DMS79 (cell line): ENCODE results near the gene ZFYVE19.

ENCODE experiments used
- DNase-seq: peaks from one replicate; lab custom pipeline; 2025; lab: John Stamatoyannopoulos, UW

The ZFYVE19 gene

GRCh38 chr15:40807028-40807887 is at the start of gene ZFYVE19, which contains the start of gene DNAJC17:
Gene ZFYVE19 (plus strand): TSS chr15:40807089. CDS start chr15:40807590, 501 bp downstream.
Gene DNAJC17 (minus strand): TSS chr15:40807473. CDS start chr15:40807446, 27 bp downstream.
- DNase-seq = peak; percentile 88

GRCh38 chr15:40759961-40760360 is 46.9 kb upstream of the ZFYVE19 start:
- DNase-seq = no peak

- peak; percentile 56 for DNase-seq
Measured at GRCh38 chr15:40762919-40763800, 43.7 kb upstream of the ZFYVE19 start.

GRCh38 chr15:40763801-40764628 is 42.9 kb upstream of the ZFYVE19 start, which contains the start of gene GCHFR:
Gene GCHFR (plus strand): TSS chr15:40764068. CDS start chr15:40764181, 113 bp downstream.
- DNase-seq = peak; percentile 18

GRCh38 chr15:40764629-40765103 is 42.2 kb upstream of the ZFYVE19 start:
- DNase-seq = no peak

- no peak for DNase-seq
Measured at GRCh38 chr15:40766194-40766815, 40.6 kb upstream of the ZFYVE19 start.

GRCh38 chr15:40766906-40767837 is 39.7 kb upstream of the ZFYVE19 start:
- no peak for DNase-seq

GRCh38 chr15:40767838-40768500 is 38.9 kb upstream of the ZFYVE19 start:
- DNase-seq = no peak

- no peak for DNase-seq
Measured at GRCh38 chr15:40768521-40769273, 38.2 kb upstream of the ZFYVE19 start.

- peak; percentile 63 for DNase-seq
Measured at GRCh38 chr15:40769274-40770146, 37.4 kb upstream of the ZFYVE19 start, which contains the start of gene C15orf62. Gene C15orf62 (plus strand): TSS chr15:40769980. CDS start chr15:40770496, 516 bp downstream.

- peak; percentile 32 for DNase-seq
Measured at GRCh38 chr15:40770147-40770721, 36.7 kb upstream of the ZFYVE19 start.

- no peak for DNase-seq
Measured at GRCh38 chr15:40771242-40771641, 35.6 kb upstream of the ZFYVE19 start.

GRCh38 chr15:40772014-40772413 is 34.9 kb upstream of the ZFYVE19 start:
- no peak for DNase-seq

GRCh38 chr15:40773496-40773895 is 33.4 kb upstream of the ZFYVE19 start:
- DNase-seq = no peak

GRCh38 chr15:40773902-40774301 is 33.0 kb upstream of the ZFYVE19 start:
- DNase-seq = no peak

- no peak for DNase-seq
Measured at GRCh38 chr15:40775007-40775406, 31.9 kb upstream of the ZFYVE19 start.
